ENCODE data around the gene RBPMS2.

RBPMS2 gene

GRCh38 chr15:64782751-64783150, 7.4 kb upstream of the RBPMS2 start:
- DNase-seq = no peak

- no peak for DNase-seq
These were observed 5.9 kb upstream of the RBPMS2 start for GRCh38 chr15:64781299-64781698.

- no peak for DNase-seq
These were observed 5.3 kb upstream of the RBPMS2 start for GRCh38 chr15:64780600-64781156.

- no peak for DNase-seq
These were observed 4.2 kb upstream of the RBPMS2 start for GRCh38 chr15:64779630-64780029.

GRCh38 chr15:64779024-64779423, 3.6 kb upstream of the RBPMS2 start:
- no peak for DNase-seq

GRCh38 chr15:64776402-64776786, 1.0 kb upstream of the RBPMS2 start:
- no peak for DNase-seq

- DNase-seq = no peak
These were observed 528 bp downstream of the RBPMS2 start for GRCh38 chr15:64774629-64775493.

GRCh38 chr15:64774037-64774628, 1.3 kb downstream of the RBPMS2 start:
- no peak for DNase-seq

GRCh38 chr15:64773606-64774005, 1.8 kb downstream of the RBPMS2 start:
- DNase-seq = no peak

GRCh38 chr15:64772964-64773363, 2.4 kb downstream of the RBPMS2 start:
- no peak for DNase-seq

GRCh38 chr15:64772488-64772887, 2.9 kb downstream of the RBPMS2 start:
- no peak for DNase-seq

GRCh38 chr15:64770626-64771025, 4.8 kb downstream of the RBPMS2 start:
- no peak for DNase-seq

GRCh38 chr15:64767203-64767602, 8.2 kb downstream of the RBPMS2 start:
- no peak for DNase-seq

GRCh38 chr15:64766058-64766457, 9.3 kb downstream of the RBPMS2 start:
- no peak for DNase-seq

GRCh38 chr15:64763874-64764273, 11.5 kb downstream of the RBPMS2 start:
- DNase-seq = no peak

- no peak for DNase-seq
These were observed 11.9 kb downstream of the RBPMS2 start for GRCh38 chr15:64763462-64763861.

- DNase-seq = no peak
These were observed 12.4 kb downstream of the RBPMS2 start for GRCh38 chr15:64763021-64763420.

- DNase-seq = no peak
These were observed 12.8 kb downstream of the RBPMS2 start for GRCh38 chr15:64762546-64762945.

GRCh38 chr15:64761156-64761555, 14.2 kb downstream of the RBPMS2 start:
- DNase-seq = no peak

- no peak for DNase-seq
These were observed 15.3 kb downstream of the RBPMS2 start for GRCh38 chr15:64760056-64760455.

- DNase-seq = no peak
These were observed 19.9 kb downstream of the RBPMS2 start for GRCh38 chr15:64755427-64755940.

- DNase-seq = no peak
These were observed 20.5 kb downstream of the RBPMS2 start for GRCh38 chr15:64754663-64755426.

GRCh38 chr15:64753480-64754185, 21.8 kb downstream of the RBPMS2 start:
- DNase-seq = no peak
